Keratinocyte (primary cell): ENCODE measurements around the gene PFKFB3. TPM values are rescaled to one million over a fixed set of nuclear protein-coding genes. Genes with fewer than 3 reads are reported as not detected.
"Not testable (repeated sequence)": the region's sequence is repeated elsewhere in the genome, so short reads cannot be mapped to it uniquely, and the experiment has no call there.

ENCODE experiments used
- DNase-seq: peaks from one replicate; pipeline ENCODE4 v3.0.0-alpha.2; 2011; ENCODE audit warnings: low read depth, missing footprints, low spot score
- FAIRE-seq: peaks from 2 replicates; lab custom pipeline; 2011; peaks lifted over from hg19 to GRCh38; lab: Jason Lieb, UNC
- H2AFZ ChIP-seq: 2 replicates; pipeline ENCODE4 v1.6.0; 2012; ENCODE audit warnings: low read length, control low read depth, inconsistent platforms; ENCODE audit not compliant: control insufficient read depth
- H3K27ac ChIP-seq: 2 replicates; pipeline ENCODE4 v1.5.1; 2011; ENCODE audit warnings: low read length; ENCODE audit not compliant: control insufficient read depth, insufficient read depth
- H3K27me3 ChIP-seq: 3 replicates; pipeline ENCODE4 v1.6.0; 2011; ENCODE audit warnings: low read length; ENCODE audit not compliant: control insufficient read depth, insufficient read depth; ENCODE audit errors: extremely low read depth
- H3K36me3 ChIP-seq, 2 experiments: 2 replicates in 1 of 2; 3 replicates in 1 of 2; pipeline ENCODE4 v1.5.1; 2011; ENCODE audit warnings: low read length in 2 of 2, mild to moderate bottlenecking in 1 of 2; ENCODE audit not compliant: control insufficient read depth in 2 of 2, insufficient read depth in 2 of 2; ENCODE audit errors: extremely low read depth in 1 of 2
- H3K4me1 ChIP-seq: 3 replicates; pipeline ENCODE4 v1.5.1; 2011; ENCODE audit warnings: low read length; ENCODE audit not compliant: control insufficient read depth, insufficient read depth; ENCODE audit errors: extremely low read depth
- H3K4me2 ChIP-seq: 3 replicates; pipeline ENCODE4 v1.6.0; 2011; ENCODE audit warnings: low read depth, low read length; ENCODE audit not compliant: control insufficient read depth, insufficient read depth; ENCODE audit errors: extremely low read depth
- H3K4me3 ChIP-seq, 3 experiments: fragments of 200-600 bp in 1 of 3; sonication (generic) in 1 of 3; 2 replicates in 2 of 3; 3 replicates in 1 of 3; pipeline ENCODE4 v1.5.1; 2011 to 2016; ENCODE audit warnings: low read length in 3 of 3, mild to moderate bottlenecking in 3 of 3, control low read depth in 2 of 3, inconsistent platforms in 1 of 3, low read depth in 1 of 3, mixed read lengths in 1 of 3, mixed run types in 1 of 3, moderate library complexity in 1 of 3; ENCODE audit not compliant: control insufficient read depth in 2 of 3, insufficient read depth in 2 of 3; ENCODE audit errors: extremely low read depth in 1 of 3
- H3K79me2 ChIP-seq: 2 replicates; pipeline ENCODE4 v1.6.0; 2012; ENCODE audit warnings: low read length; ENCODE audit not compliant: control insufficient read depth, insufficient read depth
- H3K9ac ChIP-seq: 3 replicates; pipeline ENCODE4 v1.6.0; 2011; ENCODE audit warnings: low read length; ENCODE audit not compliant: control insufficient read depth, insufficient read depth; ENCODE audit errors: extremely low read depth
- H3K9me1 ChIP-seq: 3 replicates; pipeline ENCODE4 v1.6.0; 2011; ENCODE audit warnings: low read length; ENCODE audit not compliant: control insufficient read depth, insufficient read depth; ENCODE audit errors: extremely low read depth
- H3K9me3 ChIP-seq: 2 replicates; pipeline ENCODE4 v1.5.1; 2012; ENCODE audit warnings: low read depth, low read length; ENCODE audit not compliant: control insufficient read depth
- H4K20me1 ChIP-seq: 3 replicates; pipeline ENCODE4 v1.6.0; 2011; ENCODE audit warnings: low read length; ENCODE audit not compliant: control insufficient read depth, insufficient read depth; ENCODE audit errors: extremely low read depth
- CTCF ChIP-seq, 3 experiments: IDR thresholded peaks in 1 of 3; conservative IDR thresholded peaks in 1 of 3; optimal IDR thresholded peaks in 1 of 3; 2 replicates in 2 of 3; 3 replicates in 1 of 3; pipeline versions ENCODE3 to v1.5.1; 2011; ENCODE audit warnings: low read length in 3 of 3, mild to moderate bottlenecking in 3 of 3, moderate library complexity in 2 of 3, control low read depth in 1 of 3, inconsistent platforms in 1 of 3; ENCODE audit not compliant: insufficient read depth in 2 of 3; ENCODE audit errors: extremely low read depth in 1 of 3
- EZH2 ChIP-seq: IDR thresholded peaks from one replicate; pipeline ENCODE4 v1.6.1; 2012; ENCODE audit warnings: inconsistent platforms, mild to moderate bottlenecking, low read length, moderate library complexity
- dilution Hi-C: fragments of 300-500 bp; cut with MboI; formaldehyde crosslinking; loops from one replicate; pipeline ENCODE4 v1.7.0; 2020; ENCODE audit warnings: low sequenced_read_pairs; ENCODE audit not compliant: extremely low pct_ligation_motif_present
- polyA plus RNA-seq, 5 experiments: library from polyadenylated mRNA; depleted of rRNA in 3 of 5; stranded (reverse) in 3 of 5; stranded (forward) in 1 of 5; unstranded in 1 of 5; fragments of >200 nt; gene quantifications; 1 replicate in 1 of 5; 2 replicates in 3 of 5; 3 replicates in 1 of 5; pipeline versions ENCODE4 v1.2.1 to v1.2.3, GENCODE V29; 2011 to 2012; ENCODE audit warnings: missing spikeins in 2 of 5, low read depth in 1 of 5, low replicate concordance in 1 of 5

Gene PFKFB3
- polyA plus RNA-seq, 1 donor (not counting 4 experiments of a cell fraction or from before 2014, with no cell fraction given) = 18.6 TPM

- DNase-seq = no peak
These were observed 44.4 kb downstream of the PFKFB3 start for GRCh38 chr10:6247041-6247712.

GRCh38 chr10:6248908-6249307, 46.2 kb downstream of the PFKFB3 start:
- H3K9me3 ChIP-seq, H3K9ac ChIP-seq, H3K4me2 ChIP-seq, FAIRE-seq, H3K4me1 ChIP-seq, H4K20me1 ChIP-seq, H3K27me3 ChIP-seq, H3K4me3 ChIP-seq, H3K27ac ChIP-seq, H3K36me3 ChIP-seq, H2AFZ ChIP-seq, H3K79me2 ChIP-seq, H3K9me1 ChIP-seq, DNase-seq, dilution Hi-C loops: not testable (repeated sequence)

More at GRCh38 chr10:6247041-6247712, 44.4 kb downstream of the PFKFB3 start:
- H3K36me3 ChIP-seq = no peaks in the 10 kb centered on the region
- H2AFZ ChIP-seq = no peak overlapping the region
- dilution Hi-C loops = no loop called here
- H3K79me2 ChIP-seq = no peaks in the 10 kb centered on the region
- no peaks in the 10 kb centered on the region for H3K27me3 ChIP-seq
- H3K4me3 ChIP-seq = no peak overlapping the region
- H3K4me1 ChIP-seq = no peaks in the 10 kb centered on the region
- H3K9ac ChIP-seq = no peak overlapping the region
- H3K27ac ChIP-seq = no peak overlapping the region
- no peaks in the 10 kb centered on the region for H3K9me3 ChIP-seq
- H3K4me2 ChIP-seq = no peak overlapping the region
- TF ChIP-seq EZH2 (no peak), CTCF (optimal IDR thresholded peaks at IDR 0.05 in 1 of 3, IDR thresholded peaks at IDR 0.05 in 1 of 3, conservative IDR thresholded peaks at IDR 0.05 in 1 of 3; ENCODE audit: extremely low read depth in 1 of 3, insufficient read depth in 2 of 3, low read length in 3 of 3) (no peak)
- no peaks in the 10 kb centered on the region for H3K9me1 ChIP-seq
- FAIRE-seq = no peak
- H4K20me1 ChIP-seq = no peaks in the 10 kb centered on the region

GRCh38 chr10:6249698-6250097, 47.0 kb downstream of the PFKFB3 start:
- no peak overlapping the region for H3K27ac ChIP-seq
- no peaks in the 10 kb centered on the region for H4K20me1 ChIP-seq
- no peaks in the 10 kb centered on the region for H3K79me2 ChIP-seq
- H3K36me3 ChIP-seq = no peaks in the 10 kb centered on the region
- no peaks in the 10 kb centered on the region for H3K4me1 ChIP-seq
- H2AFZ ChIP-seq = no peak overlapping the region
- no peaks in the 10 kb centered on the region for H3K9me3 ChIP-seq
- no peak for FAIRE-seq
- dilution Hi-C loops = loop anchor here (25.0 kb wide), 1 partner anchor 138 kb away; no protein-coding TSS in a partner anchor
- H3K9ac ChIP-seq = no peak overlapping the region
- no peak overlapping the region for H3K4me3 ChIP-seq
- TF ChIP-seq CTCF (optimal IDR thresholded peaks at IDR 0.05 in 1 of 3, IDR thresholded peaks at IDR 0.05 in 1 of 3, conservative IDR thresholded peaks at IDR 0.05 in 1 of 3; ENCODE audit: extremely low read depth in 1 of 3, insufficient read depth in 2 of 3, low read length in 3 of 3) = no peak
- TF ChIP-seq EZH2 = no peak
- no peaks in the 10 kb centered on the region for H3K9me1 ChIP-seq
- DNase-seq = no peak
- H3K27me3 ChIP-seq = no peaks in the 10 kb centered on the region
- no peak overlapping the region for H3K4me2 ChIP-seq
